CD4-positive, alpha-beta T cell treated with Interleukin-10 for 1 hour (primary cell): ENCODE data around the gene OSCAR.
"Not testable (repeated sequence)": the region's sequence is repeated elsewhere in the genome, so short reads cannot be mapped to it uniquely, and the experiment has no call there.

Source experiments
- DNase-seq: peaks from one replicate; pipeline ENCODE4 v3.0.0-alpha.2; 2020

The OSCAR gene

GRCh38 chr19:54124393-54124792 is 23.8 kb upstream of the OSCAR start:
- no peak for DNase-seq

- no peak for DNase-seq
Measured at GRCh38 chr19:54123682-54124081, 23.1 kb upstream of the OSCAR start.

- no peak for DNase-seq
Measured at GRCh38 chr19:54121259-54121658, 20.7 kb upstream of the OSCAR start.

GRCh38 chr19:54115109-54116063 is 14.8 kb upstream of the OSCAR start, which contains the start of the genes PRPF31 and TFPT:
TSS of gene PRPF31 (plus strand) at chr19:54115754. CDS start at chr19:54118279, 2,525 bp downstream.
TSS of gene TFPT (minus strand) at chr19:54115657. CDS start at chr19:54115269, 388 bp downstream.
- peak; percentile 97 for DNase-seq

- peak; percentile 60 for DNase-seq
Measured at GRCh38 chr19:54114340-54115108, 13.9 kb upstream of the OSCAR start.

- DNase-seq, result no peak
Measured at GRCh38 chr19:54109651-54110050, 9.0 kb upstream of the OSCAR start.

GRCh38 chr19:54108496-54108895 is 7.9 kb upstream of the OSCAR start:
- no peak for DNase-seq

GRCh38 chr19:54107876-54108490 is 7.4 kb upstream of the OSCAR start:
- DNase-seq, result no peak

GRCh38 chr19:54106716-54107115 is 6.1 kb upstream of the OSCAR start:
- no peak for DNase-seq

- DNase-seq, result no peak
Measured at GRCh38 chr19:54105796-54106195, 5.2 kb upstream of the OSCAR start.

- no peak for DNase-seq
Measured at GRCh38 chr19:54104998-54105715, 4.6 kb upstream of the OSCAR start.

- DNase-seq, result peak; percentile 99
Measured at GRCh38 chr19:54102421-54103169, 2.0 kb upstream of the OSCAR start, which contains the start of gene NDUFA3. TSS of gene NDUFA3 (plus strand) at chr19:54102855. CDS start at chr19:54102879, 24 bp downstream.

GRCh38 chr19:54099903-54100255 is 724 bp downstream of the OSCAR start:
- not testable (repeated sequence) for DNase-seq

GRCh38 chr19:54099190-54099902 is 1.3 kb downstream of the OSCAR start:
- no peak for DNase-seq

- peak; percentile 59 for DNase-seq
Measured at GRCh38 chr19:54096617-54097106, 3.9 kb downstream of the OSCAR start.

GRCh38 chr19:54095859-54096616 is 4.6 kb downstream of the OSCAR start:
- DNase-seq, result peak; percentile 59

- DNase-seq, result no peak
Measured at GRCh38 chr19:54095136-54095858, 5.3 kb downstream of the OSCAR start.

- DNase-seq, result no peak
Measured at GRCh38 chr19:54094426-54095000, 6.1 kb downstream of the OSCAR start.

- no peak for DNase-seq
Measured at GRCh38 chr19:54084410-54084809, 16.2 kb downstream of the OSCAR start.
